Body of pancreas (tissue), 4 donors: ENCODE results near the gene CCR7. TPM values are rescaled to one million over a fixed set of nuclear protein-coding genes. Genes with fewer than 3 reads are reported as not detected.
A peak's percentile ranks its signal among the peaks of the same experiment; 100 is the strongest.
"Not testable (repeated sequence)": the region's sequence is repeated elsewhere in the genome, so short reads cannot be mapped to it uniquely, and the experiment has no call there.

Source experiments
- ATAC-seq: fragments of 150-250 bp; one replicate; pipeline ENCODE4 v1.9.1; 2016
- DNase-seq, 4 donors: peaks; one replicate each; pipeline ENCODE4 v3.0.0-alpha.2; 2019
- H3K27ac ChIP-seq, 4 donors: fragments of 200-600 bp; sonication (generic); 1 replicate in 3 of 4; 2 replicates in 1 of 4; pipeline versions ENCODE4 v1.5.1 to v1.6.1; 2016 to 2019; ENCODE audit warnings: mild to moderate bottlenecking in 1 of 4, mixed read lengths in 1 of 4, moderate library complexity in 1 of 4
- H3K27me3 ChIP-seq, 2 donors: fragments of 200-600 bp; sonication (generic); one replicate each; pipeline ENCODE4 v1.6.0; 2016; ENCODE audit warnings: mild to moderate bottlenecking in 1 of 2
- H3K36me3 ChIP-seq, 2 donors: fragments of 200-600 bp; sonication (generic); replicated peaks in 1 of 2; 2 replicates each; pipeline ENCODE4 v1.5.1; 2016; ENCODE audit warnings: low read depth in 2 of 2; ENCODE audit not compliant: insufficient read depth in 1 of 2
- H3K4me1 ChIP-seq: fragments of 200-600 bp; sonication (generic); one replicate; pipeline ENCODE4 v1.6.0; 2016
- H3K4me3 ChIP-seq, 2 donors: fragments of 200-600 bp; sonication (generic); 1 replicate in 1 of 2; 2 replicates in 1 of 2; pipeline ENCODE4 v1.5.1; 2016 to 2019
- H3K9me3 ChIP-seq, 3 donors: fragments of 200-600 bp; sonication (generic); 1 replicate in 2 of 3; 2 replicates in 1 of 3; pipeline ENCODE4 v1.5.1; 2016
- CTCF ChIP-seq, 7 experiments: fragments of 450-650 bp in 4 of 7; fragments of 200-600 bp in 3 of 7; sonication (generic) in 3 of 7; IDR thresholded peaks; one replicate each; pipeline ENCODE4 v1.5.1; 2016 to 2019; ENCODE audit warnings: antibody characterized with exemption in 7 of 7
- POLR2A ChIP-seq, 3 donors: fragments of 450-650 bp; IDR thresholded peaks; one replicate each; pipeline ENCODE4 v1.6.1; 2016; ENCODE audit warnings: antibody characterized with exemption in 3 of 3, mild to moderate bottlenecking in 2 of 3
- WGBS, 2 donors: methylation state at CpG; one replicate each; pipeline ENCODE4 v1.1.5; 2017; 5-methylcytosine and 5-hydroxymethylcytosine counted together
- intact Hi-C: fragments of 100-400 bp; cut with DNase I; formaldehyde crosslinking; loops from one replicate; pipeline ENCODE4 v1.15.1; 2023
- total RNA-seq, 2 donors: library from RNA; depleted of rRNA; stranded (reverse); fragments of >200 nt; gene quantifications; one replicate each; pipeline ENCODE4 v1.1.0, GENCODE V29; 2016

The CCR7 gene
- total RNA-seq, 2 donors from 2014 or later, result 0.26 TPM; not detected in 1

- DNase-seq, result no peak
- Histone ChIP-seq H3K36me3 (no peaks in the 10 kb centered on the region), H3K4me1 (no peaks in the 10 kb centered on the region), H3K27me3 (no peaks in the 10 kb centered on the region), H3K9me3 (no peaks in the 10 kb centered on the region), H3K4me3 (no peak overlapping the region), H3K27ac (no peak overlapping the region)
- intact Hi-C loops, result no loop called here
- no peak for ATAC-seq
- no peak for TF ChIP-seq CTCF (IDR thresholded peaks at IDR 0.05)
- TF ChIP-seq POLR2A (IDR thresholded peaks at IDR 0.05), result no peak
- 64 to 79% methylated on average over 2 of the region's 2 CpGs for WGBS, 2 donors
Observed at GRCh38 chr17:40588552-40588951, 23.3 kb upstream of the CCR7 start.

DNA sequence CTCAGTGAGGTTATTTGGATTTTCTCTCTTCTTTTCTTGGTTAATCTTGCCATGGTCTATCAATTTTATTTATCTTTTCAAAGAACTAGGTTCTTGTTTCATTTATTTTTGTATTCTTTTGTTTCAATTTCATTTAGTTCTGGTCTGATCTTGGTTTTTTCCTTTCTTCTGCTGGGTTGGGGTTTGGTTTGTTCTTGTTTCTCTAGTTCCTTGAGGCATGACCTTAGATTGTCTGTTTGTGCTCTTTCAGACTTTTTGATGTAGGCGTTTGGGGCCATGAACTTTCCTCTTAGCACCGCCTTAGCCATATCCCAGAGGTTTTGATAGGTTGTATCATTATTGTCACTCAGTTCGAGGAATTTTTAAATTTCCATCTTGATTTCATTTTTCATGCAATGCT is 21.0 kb upstream of the CCR7 start:
- WGBS, 2 donors, result 60 to 68% methylated on average over 3 of the region's 3 CpGs
- H3K4me1 ChIP-seq, result not testable (repeated sequence)

GRCh38 chr17:40584950-40585349 is 19.7 kb upstream of the CCR7 start:
- H3K36me3 ChIP-seq, H3K4me1 ChIP-seq, ATAC-seq, H3K9me3 ChIP-seq, H3K4me3 ChIP-seq, H3K27ac ChIP-seq, H3K27me3 ChIP-seq, DNase-seq, intact Hi-C loops: not testable (repeated sequence)
- WGBS, 2 donors, result 51 to 63% methylated on average over 2 of the region's 2 CpGs

More for the DNA sequence above, 21.0 kb upstream of the CCR7 start:
- H3K9me3 ChIP-seq, H3K36me3 ChIP-seq, ATAC-seq, H3K4me3 ChIP-seq, intact Hi-C loops, H3K27me3 ChIP-seq, H3K27ac ChIP-seq, DNase-seq: not testable (repeated sequence)

DNA sequence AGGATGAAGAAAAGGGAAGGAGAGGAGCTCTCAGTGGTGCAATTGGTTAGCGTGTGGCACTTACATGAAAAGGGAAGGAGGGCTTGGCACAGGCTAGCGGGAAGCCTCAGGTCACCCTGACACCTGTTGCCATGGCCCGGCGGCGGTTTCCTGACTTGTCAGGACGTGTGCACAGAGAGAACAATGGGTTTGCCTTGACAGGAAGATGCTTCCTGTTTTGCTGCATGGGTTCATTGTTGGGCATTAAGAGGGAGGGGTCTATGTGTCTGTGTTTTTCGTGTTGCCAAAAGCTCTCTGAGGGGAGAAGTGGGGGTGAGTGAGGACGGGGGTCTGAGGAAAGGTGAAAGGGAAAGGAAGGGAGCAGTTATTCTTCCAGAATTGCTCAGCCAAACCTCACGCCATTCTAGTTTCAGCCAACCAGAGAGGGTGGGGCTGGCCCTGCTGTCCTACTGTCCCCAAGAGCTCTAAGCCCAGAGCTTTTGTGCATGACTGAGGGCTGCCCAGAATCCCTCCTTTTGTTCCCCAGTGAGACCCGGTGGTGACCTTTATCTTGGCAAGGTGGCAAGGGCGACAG is 17.1 kb upstream of the CCR7 start:
- peak in 3 of 4 donors; percentile 27 to 42 (median 40) for DNase-seq
- intact Hi-C loops, result no loop called here
- ATAC-seq, result peak; percentile 50
- WGBS, 2 donors, result 38 to 41% methylated on average over 11 of the region's 11 CpGs
- no peak for TF ChIP-seq CTCF (IDR thresholded peaks at IDR 0.05)
- TF ChIP-seq POLR2A (IDR thresholded peaks at IDR 0.05), result no peak
- no peaks in the 10 kb centered on the region for H3K4me1 ChIP-seq
- no peaks in the 10 kb centered on the region for H3K9me3 ChIP-seq
- peak overlapping the region in 2 of 4 donors; percentile 9 to 20 for H3K27ac ChIP-seq
- no peak overlapping the region for H3K4me3 ChIP-seq
- no peaks in the 10 kb centered on the region for H3K36me3 ChIP-seq
- no peaks in the 10 kb centered on the region for H3K27me3 ChIP-seq

DNA sequence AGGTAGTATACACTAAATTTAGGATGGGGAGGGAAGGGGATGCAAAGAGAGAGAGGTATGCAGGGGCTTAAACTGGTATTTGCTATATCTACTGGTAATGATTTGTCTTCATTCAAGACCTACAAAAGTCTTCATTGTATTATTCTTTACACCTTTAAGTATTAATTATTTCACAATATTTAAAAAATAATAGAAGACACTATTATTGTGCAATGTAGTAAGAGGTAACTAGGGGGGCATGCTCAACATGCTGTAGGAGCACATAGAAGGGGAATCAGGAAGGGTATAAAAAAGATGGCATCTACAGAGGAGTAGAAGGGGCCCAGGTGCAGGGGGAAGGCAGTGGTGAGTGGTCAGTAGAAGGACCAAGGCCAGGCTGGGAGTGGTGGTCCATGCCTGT is 14.9 kb upstream of the CCR7 start:
- intact Hi-C loops, result no loop called here
- TF ChIP-seq POLR2A (IDR thresholded peaks at IDR 0.05) (no peak), CTCF (IDR thresholded peaks at IDR 0.05) (no peak)
- ATAC-seq, result no peak

DNA sequence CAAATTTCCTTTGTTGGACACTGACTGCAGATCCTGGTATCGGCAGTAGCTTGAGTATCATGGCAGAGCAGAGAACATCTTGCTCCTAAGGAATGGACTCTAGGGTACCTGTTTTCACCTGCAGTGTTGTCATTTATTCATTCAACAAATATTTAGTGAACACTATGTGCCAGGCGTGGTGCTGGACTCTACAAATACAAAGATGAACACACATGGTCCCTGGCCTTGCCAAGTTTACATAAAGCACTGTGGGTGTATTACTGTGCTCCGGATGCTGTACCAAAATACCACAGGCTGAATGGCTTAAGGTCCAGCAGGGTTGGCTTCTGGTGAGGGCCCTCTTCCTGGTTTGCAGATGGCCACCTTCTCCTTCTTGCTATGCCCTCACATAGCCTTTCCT is 14.2 kb upstream of the CCR7 start:
- 74 to 83% methylated on average over 3 of the region's 3 CpGs for WGBS, 2 donors
- no peak for DNase-seq
- Histone ChIP-seq H3K27me3 (no peaks in the 10 kb centered on the region), H3K4me3 (no peak overlapping the region), H3K4me1 (no peaks in the 10 kb centered on the region), H3K27ac (no peak overlapping the region), H3K36me3 (no peaks in the 10 kb centered on the region), H3K9me3 (no peaks in the 10 kb centered on the region)
- intact Hi-C loops, result no loop called here
- ATAC-seq, result no peak
- TF ChIP-seq CTCF (IDR thresholded peaks at IDR 0.05), result no peak
- TF ChIP-seq POLR2A (IDR thresholded peaks at IDR 0.05), result no peak

More for the DNA sequence above, 14.9 kb upstream of the CCR7 start:
- Histone ChIP-seq H3K27me3 (no peaks in the 10 kb centered on the region), H3K27ac (no peak overlapping the region), H3K36me3 (no peaks in the 10 kb centered on the region), H3K9me3 (no peaks in the 10 kb centered on the region), H3K4me1 (no peaks in the 10 kb centered on the region), H3K4me3 (no peak overlapping the region)
- DNase-seq, result no peak
